GM18868 (cell line): ENCODE measurements around the gene DNAH2.

Source experiments
- ATAC-seq: cut with Tn5 transposase; IDR thresholded peaks from one replicate; pipeline ENCODE4 v1.9.1; 2021; ENCODE audit warnings: mild to moderate bottlenecking, moderate library complexity; ENCODE audit not compliant: unreplicated experiment

The DNAH2 gene

DNA sequence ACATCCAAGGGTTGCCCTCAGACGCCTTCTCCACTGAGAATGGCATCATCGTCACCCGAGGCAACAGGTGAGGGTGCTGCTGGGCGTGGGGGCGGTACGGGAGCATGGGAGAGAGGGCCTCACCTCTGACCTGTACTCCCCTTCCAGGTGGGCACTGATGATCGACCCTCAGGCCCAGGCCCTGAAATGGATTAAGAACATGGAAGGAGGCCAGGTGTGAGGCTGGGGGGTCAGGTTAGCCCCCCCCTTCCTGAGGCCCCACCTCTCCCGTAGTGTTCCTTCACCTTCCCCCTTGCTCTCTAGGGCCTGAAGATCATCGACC lies 100.1 kb downstream of the DNAH2 start:
- ATAC-seq: no peak

DNA sequence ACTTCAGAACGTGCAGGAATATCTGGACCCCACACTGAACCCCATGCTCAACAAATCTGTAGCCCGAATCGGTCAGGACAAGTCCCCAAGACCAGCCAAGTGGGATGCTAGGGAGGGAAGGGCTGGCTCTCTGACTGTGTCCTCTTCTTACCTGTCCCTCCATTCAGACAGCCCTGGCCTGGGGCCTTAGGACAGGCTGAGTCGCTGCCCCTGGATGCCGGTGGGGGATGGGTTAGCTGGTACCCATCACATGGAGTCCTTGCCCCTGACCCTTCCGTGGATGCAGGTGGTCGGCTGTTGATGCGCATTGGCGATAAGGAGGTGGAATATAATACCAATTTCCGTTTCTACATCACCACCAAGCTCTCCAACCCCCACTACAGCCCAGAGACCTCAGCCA lies 100.5 kb downstream of the DNAH2 start:
- ATAC-seq: no peak

DNA sequence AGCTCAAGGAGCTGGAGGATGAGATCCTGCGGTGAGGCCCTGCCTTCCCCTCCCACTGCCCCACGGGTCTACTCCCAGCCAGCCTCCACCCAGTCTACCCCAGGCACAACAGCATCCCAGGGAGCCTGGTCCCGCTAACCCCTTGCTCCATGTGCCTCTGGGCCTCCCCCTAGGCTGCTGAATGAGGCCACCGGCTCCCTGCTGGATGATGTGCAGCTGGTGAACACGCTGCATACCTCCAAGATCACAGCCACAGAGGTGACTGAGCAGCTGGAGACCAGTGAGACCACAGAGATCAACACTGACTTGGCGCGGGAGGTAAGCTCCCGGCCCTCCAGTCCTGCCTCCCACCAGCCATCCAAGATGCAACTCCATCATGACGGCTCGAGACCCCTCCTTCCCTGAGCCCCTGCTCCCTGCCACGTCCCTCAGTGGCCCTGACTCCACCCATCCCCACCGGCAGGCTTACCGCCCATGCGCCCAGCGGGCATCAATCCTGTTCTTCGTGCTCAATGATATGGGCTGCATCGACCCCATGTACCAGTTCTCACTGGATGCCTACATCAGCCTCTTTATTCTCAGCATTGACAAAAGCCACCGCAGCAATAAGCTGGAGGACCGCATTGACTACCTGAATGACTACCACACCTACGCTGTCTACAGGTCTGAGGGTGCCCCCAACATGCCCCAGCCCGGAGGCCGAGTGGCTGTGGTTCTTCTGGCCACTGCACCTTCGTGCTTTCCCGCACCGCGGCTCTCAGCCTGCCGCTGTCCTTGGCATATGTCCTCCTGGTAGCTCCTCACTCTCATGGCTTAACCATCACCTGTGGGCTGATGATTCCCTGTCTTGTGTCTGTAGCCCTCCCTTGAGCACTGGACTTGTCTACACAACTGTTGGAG lies 101.5 kb downstream of the DNAH2 start:
- ATAC-seq: no peak

DNA sequence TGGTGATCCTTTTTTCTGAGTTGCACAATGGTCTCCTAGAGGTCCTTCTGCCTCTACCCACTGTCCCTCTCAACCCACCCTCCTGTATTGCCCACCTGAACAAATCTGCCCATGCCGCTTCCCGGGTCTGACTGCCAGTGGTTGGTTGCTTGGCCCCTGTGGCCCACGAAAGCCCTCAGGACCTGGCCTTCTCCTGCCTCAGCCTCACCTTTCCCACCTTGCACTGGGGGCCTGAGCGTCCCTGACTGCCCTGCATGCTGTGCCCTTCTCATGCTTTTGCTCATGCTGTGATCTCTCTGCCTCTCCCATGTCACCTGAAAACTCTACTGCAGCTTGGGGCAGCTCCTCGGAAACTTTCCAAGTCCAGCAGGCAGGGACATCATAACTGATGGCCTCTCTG lies 102.7 kb downstream of the DNAH2 start:
- no peak for ATAC-seq

DNA sequence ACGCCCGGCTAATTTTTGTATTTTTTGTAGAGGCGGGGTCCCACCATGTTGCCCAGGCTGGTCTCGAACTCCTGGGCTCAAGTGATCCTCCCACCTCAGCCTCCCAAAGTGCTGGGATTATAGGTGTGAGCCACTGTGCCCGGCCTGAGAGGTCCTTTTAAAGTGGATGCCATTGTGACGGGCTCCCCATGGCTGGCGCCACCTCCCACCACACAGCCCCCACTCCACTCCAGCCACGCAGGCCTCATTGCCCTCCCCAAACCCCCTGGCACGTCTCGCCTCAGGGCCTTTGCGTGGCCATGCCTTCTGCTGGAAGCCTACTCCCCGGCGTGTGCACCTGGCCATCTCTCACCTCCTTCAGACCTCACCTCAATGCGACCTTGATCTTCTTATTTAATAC lies 104.6 kb downstream of the DNAH2 start:
- no peak for ATAC-seq

DNA sequence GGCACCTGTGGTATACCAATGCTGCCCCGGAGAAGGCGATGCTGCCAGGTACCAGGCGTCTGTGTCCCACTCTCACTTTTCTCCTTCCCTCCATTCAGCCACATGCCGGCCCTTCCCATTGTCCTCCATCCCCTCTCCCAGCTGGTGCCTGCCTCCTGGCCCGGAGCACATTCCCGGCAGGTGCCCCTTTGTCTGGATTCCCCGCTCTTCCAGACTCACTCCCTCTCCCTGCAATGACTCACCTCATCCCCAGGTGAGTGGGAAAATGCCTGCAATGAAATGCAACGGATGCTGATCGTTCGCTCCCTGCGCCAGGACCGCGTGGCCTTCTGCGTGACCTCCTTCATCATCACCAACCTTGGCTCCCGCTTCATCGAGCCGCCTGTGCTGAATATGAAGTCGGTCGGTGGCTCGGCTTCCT lies 106.0 kb downstream of the DNAH2 start:
- no peak for ATAC-seq

DNA sequence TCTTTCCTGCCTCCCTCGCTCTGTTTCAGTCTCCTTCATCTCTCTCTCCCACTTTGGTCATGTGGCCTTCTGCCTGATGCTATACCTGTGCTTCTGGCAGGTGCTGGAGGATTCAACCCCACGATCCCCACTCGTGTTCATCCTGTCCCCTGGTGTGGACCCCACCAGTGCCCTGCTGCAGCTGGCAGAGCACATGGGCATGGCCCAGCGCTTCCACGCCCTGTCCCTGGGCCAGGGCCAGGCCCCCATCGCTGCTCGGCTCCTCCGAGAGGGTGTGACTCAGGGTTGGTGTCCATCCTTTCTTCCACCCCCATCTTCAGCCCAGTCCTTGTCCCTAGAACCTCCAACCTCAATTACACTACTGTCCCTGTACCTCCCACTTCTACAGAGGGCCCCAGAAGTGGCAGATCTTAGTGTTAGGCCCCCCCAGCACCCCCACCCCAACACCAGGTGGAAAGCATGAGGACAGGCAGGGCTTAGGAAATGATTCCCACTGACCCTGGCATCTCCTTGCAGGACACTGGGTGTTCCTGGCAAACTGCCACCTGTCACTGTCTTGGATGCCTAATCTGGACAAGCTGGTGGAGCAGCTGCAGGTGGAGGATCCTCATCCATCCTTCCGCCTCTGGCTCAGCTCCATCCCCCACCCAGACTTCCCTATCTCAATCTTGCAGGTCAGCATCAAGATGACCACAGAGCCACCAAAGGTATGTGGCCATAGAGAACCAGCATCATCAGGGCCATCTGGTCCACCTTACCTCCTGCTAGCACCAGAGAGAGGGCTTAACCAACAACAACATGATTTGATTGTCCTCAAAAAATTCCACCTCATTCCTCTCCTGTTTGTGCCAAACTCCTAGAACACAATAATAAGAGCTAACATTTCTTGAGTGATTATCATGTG lies 106.7 kb downstream of the DNAH2 start:
- no peak for ATAC-seq

DNA sequence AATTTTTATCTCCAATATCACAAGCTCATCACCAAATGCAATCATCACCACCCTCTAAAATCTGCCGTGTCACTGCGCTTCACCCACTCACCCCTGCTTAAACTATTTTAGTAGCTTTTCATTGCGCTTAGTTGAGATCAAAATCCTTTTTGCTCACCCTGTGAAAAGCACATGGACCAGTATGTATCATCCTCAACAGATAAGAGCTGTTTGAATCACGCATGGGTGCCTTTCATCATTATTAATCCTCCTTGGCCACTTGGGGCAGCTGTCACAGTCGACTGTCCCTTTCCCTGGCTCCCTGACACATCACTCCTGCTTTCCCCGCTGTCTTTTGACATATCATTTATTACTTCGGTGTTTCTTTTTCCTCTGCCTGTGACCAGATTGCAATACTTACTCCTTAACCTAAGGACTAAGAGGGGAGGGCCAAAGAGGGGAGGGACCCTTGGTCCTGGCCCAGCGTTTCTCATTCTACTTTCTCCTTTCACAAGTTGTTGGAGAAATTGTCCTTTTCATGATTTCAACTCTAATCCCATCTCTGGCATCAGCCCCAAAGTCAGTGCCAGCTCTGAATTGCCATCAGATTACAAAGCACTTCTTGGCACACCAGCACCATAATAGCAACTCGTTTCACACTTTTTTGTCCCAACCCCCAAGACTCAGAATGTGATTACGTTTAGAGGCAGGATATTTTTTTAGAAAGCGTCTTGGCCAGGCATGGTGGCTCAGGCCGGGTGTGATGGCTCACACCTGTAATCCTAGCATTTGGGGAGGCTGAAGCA lies 107.9 kb downstream of the DNAH2 start:
- ATAC-seq: no peak

DNA sequence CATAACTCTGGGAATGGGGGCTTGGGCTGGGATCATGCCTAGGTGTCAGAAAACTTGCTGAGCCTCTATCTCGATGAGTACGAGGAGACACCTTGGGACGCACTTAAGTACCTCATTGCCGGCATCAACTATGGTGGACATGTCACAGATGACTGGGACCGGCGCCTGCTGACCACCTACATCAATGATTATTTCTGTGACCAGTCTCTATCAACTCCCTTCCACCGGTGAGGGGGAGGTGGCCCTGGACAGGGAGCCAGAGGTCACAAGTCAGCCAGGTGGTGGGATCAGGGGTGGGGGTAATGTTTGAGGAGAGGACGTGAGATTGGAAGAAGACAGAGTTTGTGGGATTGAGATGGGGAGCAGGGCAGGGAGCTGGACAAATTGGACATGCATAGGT lies 113.1 kb downstream of the DNAH2 start:
- ATAC-seq: no peak

DNA sequence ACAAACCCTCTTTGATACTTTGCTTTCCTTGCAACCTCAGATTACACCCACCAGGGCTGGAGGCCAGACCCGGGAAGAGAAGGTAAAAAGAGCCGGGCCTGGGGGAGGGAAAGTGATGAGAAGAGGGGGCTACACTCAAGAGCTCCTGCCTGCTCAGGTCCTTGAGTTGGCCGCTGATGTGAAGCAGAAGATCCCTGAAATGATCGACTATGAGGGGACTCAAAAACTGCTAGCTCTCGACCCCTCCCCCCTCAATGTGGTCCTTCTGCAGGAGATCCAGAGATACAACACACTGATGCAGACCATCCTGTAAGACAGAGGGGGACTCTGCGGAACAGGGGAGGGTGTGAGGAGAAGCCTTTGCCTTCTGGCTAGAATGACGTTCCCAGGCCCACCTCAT lies 113.7 kb downstream of the DNAH2 start:
- no peak for ATAC-seq

DNA sequence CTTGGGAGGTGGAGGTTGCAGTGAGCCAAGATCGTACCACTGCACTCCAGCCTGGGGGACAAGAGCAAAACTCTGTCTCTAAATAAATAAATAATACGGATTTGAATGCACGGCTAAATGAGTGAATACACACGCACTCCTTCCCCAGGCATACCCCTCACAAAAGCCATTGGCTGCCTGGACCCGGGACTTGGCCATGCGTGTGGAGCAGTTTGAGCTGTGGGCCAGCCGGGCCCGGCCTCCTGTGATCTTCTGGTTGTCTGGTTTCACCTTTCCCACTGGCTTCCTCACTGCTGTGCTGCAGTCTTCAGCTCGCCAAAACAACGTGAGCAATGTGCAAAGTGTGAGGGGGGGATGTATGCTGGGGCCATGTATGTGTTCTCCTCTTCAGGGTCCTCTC lies 114.9 kb downstream of the DNAH2 start:
- no peak for ATAC-seq

DNA sequence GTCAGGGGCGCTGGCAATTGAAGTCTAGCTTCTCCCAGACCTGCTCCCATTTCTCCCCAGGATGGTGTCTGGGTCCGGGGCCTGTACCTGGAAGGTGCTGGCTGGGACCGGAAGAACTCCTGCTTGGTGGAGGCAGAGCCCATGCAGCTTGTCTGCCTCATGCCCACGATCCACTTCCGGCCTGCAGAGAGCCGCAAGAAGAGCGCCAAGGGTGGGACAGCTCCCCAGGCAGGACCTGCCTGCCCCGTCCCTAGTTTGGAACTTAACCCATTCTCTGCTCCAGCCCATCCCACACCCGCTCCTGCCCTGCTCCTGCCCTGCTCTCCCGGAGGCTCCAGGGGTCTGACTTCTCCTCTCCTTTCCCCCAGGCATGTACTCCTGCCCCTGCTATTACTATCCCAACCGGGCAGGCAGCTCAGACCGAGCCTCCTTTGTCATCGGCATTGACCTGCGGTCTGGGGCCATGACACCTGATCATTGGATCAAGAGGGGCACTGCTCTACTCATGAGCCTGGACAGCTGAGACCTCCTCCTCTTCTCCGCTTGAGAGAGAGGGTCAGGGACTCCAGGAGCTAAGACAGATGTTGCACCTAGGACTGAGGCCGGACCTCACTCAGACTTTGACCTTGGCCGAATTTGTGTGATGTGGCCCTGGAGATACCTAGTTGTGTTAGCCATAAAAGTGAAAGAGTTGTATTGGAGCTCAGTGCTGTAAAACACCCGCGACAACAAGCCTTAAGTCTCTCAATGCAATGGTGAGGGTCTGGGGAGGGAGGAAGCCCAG lies 115.7 kb downstream of the DNAH2 start:
- no peak for ATAC-seq

DNA sequence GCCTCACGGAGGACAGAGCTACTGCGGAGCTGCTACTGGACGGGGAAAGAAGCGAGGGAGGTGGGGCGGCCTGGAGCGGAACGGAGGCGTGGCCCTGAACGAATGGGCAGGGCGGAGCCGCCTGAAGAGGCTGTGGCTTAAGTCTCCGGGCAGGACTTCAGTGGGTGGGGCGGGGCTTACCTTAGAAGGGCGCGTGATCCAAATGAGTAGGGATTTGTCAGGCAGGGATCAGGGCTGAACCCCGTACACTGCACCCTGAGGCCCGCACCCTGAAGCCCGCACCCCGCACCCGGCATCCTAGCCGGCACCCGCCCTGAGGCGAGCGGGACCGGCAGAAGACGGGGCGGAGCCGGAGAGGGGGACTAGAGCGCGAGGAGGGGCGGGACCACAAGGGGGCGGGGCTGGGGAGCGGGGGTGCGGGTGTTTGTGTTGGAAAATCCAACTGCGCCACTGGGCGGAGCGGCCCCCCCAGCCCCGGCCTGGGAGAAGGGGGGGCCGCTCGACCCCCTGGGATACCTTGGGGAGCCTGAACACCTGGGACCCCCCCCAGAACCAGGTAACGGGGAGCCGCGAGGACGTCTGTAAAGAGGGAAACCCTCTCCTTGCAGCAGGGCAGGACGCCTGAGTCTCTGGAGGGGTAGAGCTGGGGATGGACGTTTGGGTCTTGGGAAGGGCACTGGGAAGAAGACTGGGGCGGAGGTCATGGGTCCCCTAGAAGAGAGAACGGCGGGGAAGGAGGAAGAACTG lies 116.4 kb downstream of the DNAH2 start, which contains the start of gene KDM6B:
KDM6B (plus strand) TSS at position 423 of the 747 bp plus-strand sequence. CDS start 11,338 bp downstream, outside the sequence.
- ATAC-seq: peak; percentile 50

DNA sequence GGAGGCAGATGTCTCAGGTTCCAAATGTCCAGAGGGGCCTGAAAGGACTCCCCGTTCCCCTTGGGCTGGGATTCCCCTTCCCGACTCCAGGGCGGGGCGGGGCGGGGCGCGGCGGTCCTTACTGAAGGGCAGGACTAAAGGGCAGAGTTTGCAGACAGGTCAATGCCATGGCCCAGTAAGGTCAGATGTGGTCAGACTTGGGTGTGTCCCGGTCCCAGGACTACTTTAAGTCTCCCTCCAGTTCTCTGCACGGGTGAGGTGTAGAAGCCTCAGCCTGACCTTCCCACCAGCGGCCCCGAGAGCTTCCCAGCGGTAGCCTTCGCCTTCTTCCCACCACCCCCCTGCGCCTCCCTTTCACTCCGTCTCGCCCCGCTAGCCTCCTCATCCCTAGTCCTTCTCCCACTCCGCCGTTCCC lies 117.0 kb downstream of the DNAH2 start:
- no peak for ATAC-seq

DNA sequence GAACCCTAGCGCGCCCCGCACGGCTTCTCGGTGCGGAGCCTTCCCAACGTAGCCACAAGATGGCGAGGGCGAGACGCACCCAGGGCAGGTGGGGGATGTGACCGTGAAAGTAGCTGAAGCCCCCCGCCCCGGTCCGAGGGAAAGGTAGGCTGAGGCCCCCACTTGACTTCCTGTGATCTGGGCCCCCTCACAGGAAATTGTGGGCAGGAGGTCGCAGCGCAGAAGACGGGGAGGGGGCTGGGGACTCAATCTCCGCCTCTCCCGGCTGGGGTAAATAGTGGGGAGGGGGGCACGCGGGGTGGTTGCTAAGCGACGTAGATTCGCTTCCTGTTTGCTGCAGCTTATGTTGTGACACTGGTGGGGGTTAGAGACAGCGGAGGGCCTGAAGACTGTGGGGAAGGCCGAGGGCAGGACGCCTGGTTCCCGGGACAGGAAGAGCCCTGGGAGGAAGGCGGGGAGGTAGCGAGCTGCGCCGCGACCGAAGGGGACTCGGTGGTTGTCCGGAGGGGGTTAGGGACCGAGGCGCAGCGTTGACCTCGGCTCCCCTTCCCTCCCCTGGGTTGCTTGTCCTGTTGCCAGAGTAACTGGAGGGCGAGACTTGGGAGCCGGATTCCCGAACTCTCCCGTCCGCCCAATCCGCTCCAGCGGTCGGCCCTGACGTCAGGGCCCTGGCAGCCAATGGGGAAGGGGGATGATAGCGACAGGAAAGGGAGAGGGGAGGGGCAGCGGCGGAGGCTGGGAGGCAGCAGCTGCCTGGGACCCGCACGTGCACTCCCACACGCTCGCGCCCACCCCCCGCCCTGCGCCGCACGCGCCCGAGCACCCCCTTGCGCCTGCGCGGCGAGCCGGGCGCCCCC lies 117.6 kb downstream of the DNAH2 start:
- ATAC-seq: peak; percentile 54

DNA sequence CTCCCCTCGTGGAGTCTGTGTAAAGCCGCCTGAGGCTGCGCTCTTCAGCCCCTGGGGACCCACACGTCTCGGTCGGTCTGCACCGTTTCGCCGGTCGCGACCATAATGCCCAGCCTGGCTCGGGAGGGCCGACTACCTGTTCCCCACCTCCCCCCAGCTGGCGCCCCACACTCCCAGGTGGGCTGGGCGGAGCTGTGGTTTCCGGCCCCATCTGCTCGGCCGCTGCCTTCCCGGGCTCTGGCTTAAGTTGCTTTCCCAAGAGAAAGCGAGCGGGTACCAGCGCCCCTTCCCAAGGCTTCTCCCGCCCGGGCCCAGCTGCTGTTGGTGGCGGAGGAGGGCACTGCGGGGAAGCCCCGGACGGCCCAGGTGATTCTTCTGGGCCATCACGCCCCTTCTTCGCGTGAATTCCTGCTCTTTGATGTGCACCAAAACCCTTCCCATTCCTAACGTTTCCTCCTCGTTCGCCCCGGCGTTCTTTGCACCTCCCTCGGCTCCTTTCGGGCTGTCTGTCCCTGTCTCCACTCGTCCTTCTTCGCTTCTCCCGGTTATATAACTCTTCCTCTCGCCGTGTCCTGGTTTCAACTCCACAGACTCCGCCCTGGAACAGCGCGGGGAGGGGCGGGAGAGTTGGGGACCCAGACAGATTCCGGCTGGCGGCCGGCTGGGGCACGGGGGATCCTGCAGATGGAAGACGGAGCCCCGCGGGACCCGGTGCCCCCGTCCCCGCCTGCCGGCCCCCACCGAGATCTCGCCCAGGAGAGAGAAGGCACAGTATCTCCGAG lies 118.5 kb downstream of the DNAH2 start:
- ATAC-seq: no peak

DNA sequence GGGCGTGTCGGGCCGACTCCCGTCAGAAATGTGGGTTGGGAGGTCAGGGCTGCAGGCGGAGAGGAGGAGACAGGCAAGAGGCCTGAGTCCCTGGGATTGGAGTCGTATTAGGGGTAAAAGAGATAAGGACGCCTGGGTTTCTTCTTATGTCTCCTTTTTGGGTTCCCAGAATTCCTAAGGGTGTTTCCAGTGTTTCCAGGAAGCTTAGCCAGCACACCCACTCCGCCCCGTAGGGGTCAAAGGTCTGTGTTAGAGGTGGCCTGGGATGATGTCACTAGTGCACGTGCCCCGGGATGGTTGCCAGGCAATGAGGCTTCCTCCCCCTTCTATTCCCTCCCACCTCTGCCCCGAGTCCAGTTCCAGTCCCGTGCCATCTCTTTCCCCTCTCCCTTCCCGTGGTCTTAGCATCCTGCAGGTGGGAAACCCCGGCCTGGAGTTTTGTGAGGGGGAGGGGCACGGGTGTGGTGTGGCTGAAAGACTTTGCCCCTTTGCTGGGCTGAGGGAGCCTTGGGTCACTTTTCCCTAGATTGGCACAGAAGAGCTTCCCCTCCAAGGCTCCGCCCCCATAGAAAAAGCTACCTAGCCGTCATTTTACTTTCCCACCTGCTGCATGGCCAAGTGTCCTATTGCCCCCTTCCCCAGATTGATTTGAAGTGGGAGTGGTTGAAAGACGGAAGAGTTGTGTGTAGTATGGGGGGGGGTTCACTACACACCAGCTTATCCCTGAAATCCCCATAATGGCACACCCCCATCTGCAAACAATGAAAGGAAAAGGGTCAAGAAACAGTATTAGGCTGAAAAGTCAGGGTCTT lies 119.3 kb downstream of the DNAH2 start:
- no peak for ATAC-seq
